K562 (cell line): Measurements from ENCODE around the gene CSNK1G1. TPM values are rescaled to one million over a fixed set of nuclear protein-coding genes. Genes with fewer than 3 reads are reported as not detected.

ENCODE experiments used
- DPF2 ChIP-seq: fragments of 450-650 bp; IDR thresholded peaks from 2 replicates; pipeline ENCODE4 v1.6.1; 2016
- EP400 ChIP-seq: fragments of 450-650 bp; IDR thresholded peaks from 2 replicates; pipeline ENCODE4 v1.6.1; 2017; ENCODE audit warnings: antibody characterized with exemption, mild to moderate bottlenecking, moderate library complexity
- SRSF3 ChIP-seq: fragments of 200-400 bp; formaldehyde crosslinking; IDR thresholded peaks from 2 replicates; pipeline ENCODE4 v1.6.1; 2016; ENCODE audit warnings: mild to moderate bottlenecking, low read length, moderate library complexity; ENCODE audit not compliant: insufficient read depth
- TRIM28 ChIP-seq: fragments of 450-650 bp; IDR thresholded peaks from 2 replicates; pipeline ENCODE4 v1.6.1; 2017
- ZBTB11 ChIP-seq, 3 experiments: fragments of 200-800 bp in 1 of 3; fragments of 250-450 bp in 1 of 3; fragments of 450-650 bp in 1 of 3; sonication (Bioruptor Pico) in 1 of 3; sonication (Bioruptor generic) in 1 of 3; formaldehyde crosslinking in 1 of 3; IDR thresholded peaks; 2 replicates each; pipeline versions ENCODE4 v1.6.1 to v1.8.0; 2016 to 2022; ENCODE audit warnings: mild to moderate bottlenecking in 2 of 3, missing genetic modification characterization in 2 of 3, missing compliant biosample characterization in 1 of 3, moderate library complexity in 1 of 3
- ZNF146 ChIP-seq: IDR thresholded peaks from one replicate; pipeline ENCODE4 v1.6.1; 2018; ENCODE audit warnings: missing compliant biosample characterization; ENCODE audit not compliant: unreplicated experiment
- ZNF318 ChIP-seq, 2 experiments: fragments of 450-650 bp; IDR thresholded peaks; 2 replicates each; pipeline ENCODE4 v1.6.1; 2016; ENCODE audit warnings: mild to moderate bottlenecking in 2 of 2, borderline replicate concordance in 1 of 2, low read depth in 1 of 2, moderate library complexity in 1 of 2
- ZNF639 ChIP-seq, 2 experiments: fragments of 200-800 bp in 1 of 2; sonication (Bioruptor generic) in 1 of 2; sonication (generic) in 1 of 2; formaldehyde crosslinking in 1 of 2; IDR thresholded peaks in 1 of 2; conservative IDR thresholded peaks in 1 of 2; 2 replicates each; pipeline versions ENCODE4 v1.5.0 to v1.6.1; 2016 to 2020; ENCODE audit warnings: missing compliant biosample characterization in 1 of 2, missing genetic modification characterization in 1 of 2, missing genetic modification reagents in 1 of 2
- ZNF740 ChIP-seq, 3 experiments: fragments of 200-800 bp in 1 of 3; sonication (Bioruptor generic) in 1 of 3; sonication (generic) in 1 of 3; formaldehyde crosslinking in 1 of 3; IDR thresholded peaks; 2 replicates each; pipeline versions ENCODE4 v1.6.1 to v1.8.0; 2016 to 2022; ENCODE audit warnings: mild to moderate bottlenecking in 2 of 3, missing compliant biosample characterization in 2 of 3, missing genetic modification characterization in 2 of 3, missing genetic modification reagents in 1 of 3
- polyA plus RNA-seq, 8 experiments: library from polyadenylated mRNA; depleted of rRNA in 4 of 8; stranded (reverse) in 5 of 8; unstranded in 3 of 8; fragments of >200 nt; fragmentation: Nextera tagmentation in 2 of 8; fragmentation: Illumina TruSeq in 1 of 8; extraction: Ambion mirVana in 2 of 8; extraction: Trizol in 1 of 8; gene quantifications; 2 replicates each; pipeline versions ENCODE4 v1.2.1 to v1.2.3, GENCODE V29; 2011 to 2014; ENCODE audit warnings: inconsistent platforms in 1 of 8, missing spikeins in 1 of 8
- total RNA-seq, 7 experiments: library from RNA; depleted of rRNA in 6 of 7; stranded (reverse); fragments of >200 nt in 6 of 7; fragmentation: Illumina TruSeq in 2 of 7; extraction: Trizol in 2 of 7; gene quantifications; 2 replicates each; pipeline versions ENCODE4 v1.2.1 to v1.2.3, GENCODE V29; 2011 to 2021; ENCODE audit warnings: low replicate concordance in 1 of 7

Gene CSNK1G1
- total and polyA plus RNA-seq, 9 of the 15 experiments (the other 6 are each of a cell fraction or from before 2014, with no cell fraction given) = 4.5 to 18.5 (median 9.5) TPM

- TF ChIP-seq ZNF639 (CRISPR knock-in tag; conservative IDR thresholded peaks at IDR 0.05 in 1 of 2, IDR thresholded peaks at IDR 0.05 in 1 of 2) (peak in 1 of 2 experiments; percentile 70; a peak in 2 of 4 replicates), ZNF146 (no peak), TRIM28 (no peak; the same call in 1 of the 2 replicates), ZNF318 (IDR thresholded peaks at IDR 0.05; ENCODE audit: borderline replicate concordance in 1 of 2, low read depth in 1 of 2) (peak in 1 of 2 experiments; percentile 88; a peak in 2 of 4 replicates), DPF2 (peak; percentile 93), ZBTB11 (CRISPR knock-in tag; IDR thresholded peaks at IDR 0.05) (peak in 1 of 3 experiments; percentile 66; a peak in 2 of 6 replicates), ZNF740 (CRISPR knock-in tag; IDR thresholded peaks at IDR 0.05) (0 out of 2 replicates have a peak, but pooled peaks have one; percentile 24), ZNF740 (tag; IDR thresholded peaks at IDR 0.05) (peak in 1 of 2 experiments; percentile 65; a peak in 1 of 4 replicates), SRSF3 (no peak), EP400 (peak; percentile 92)
Observed at GRCh38 chr15:64246364-64247189, 109.4 kb downstream of the CSNK1G1 start (continued).
